Natural killer cell treated with Interleukin-12 subunit alpha and Interleukin-12 subunit beta and Interleukin-15 and Interleukin-18, amount 100 ng/mL, for 72 hours (primary cell): Measurements from ENCODE around the gene SAMSN1. TPM values are rescaled to one million over a fixed set of nuclear protein-coding genes. Genes with fewer than 3 reads are reported as not detected.
A peak's percentile ranks its signal among the peaks of the same experiment; 100 is the strongest.

ENCODE experiments used
- ATAC-seq, 2 donors: fragments of 150-1000 bp; cut with Tn5 transposase in 1 of 2; sonication (Bioruptor Pico), chemical (Tn5 transposase) in 1 of 2; 2 replicates each; pipeline ENCODE4 v1.10.0; 2021
- DNase-seq: peaks from one replicate; pipeline ENCODE4 v3.0.0; 2022; ENCODE audit warnings: low spot score
- H3K27ac Mint-ChIP-seq, 2 donors: 1 replicate in 1 of 2; 2 replicates in 1 of 2; pipeline ENCODE4 v1.8.0; 2022; ENCODE audit warnings: mixed read lengths in 2 of 2, mild to moderate bottlenecking in 1 of 2, moderate library complexity in 1 of 2
- H3K27me3 Mint-ChIP-seq, 2 donors: 1 replicate in 1 of 2; 2 replicates in 1 of 2; pipeline ENCODE4 v1.8.0; 2022; ENCODE audit warnings: mixed read lengths in 2 of 2
- H3K36me3 Mint-ChIP-seq: one replicate; pipeline ENCODE4 v1.8.0; 2022; ENCODE audit warnings: mixed read lengths
- H3K4me1 Mint-ChIP-seq, 2 donors: 1 replicate in 1 of 2; 2 replicates in 1 of 2; pipeline ENCODE4 v1.8.0; 2022; ENCODE audit warnings: low read depth in 2 of 2, mixed read lengths in 2 of 2, mild to moderate bottlenecking in 1 of 2
- H3K4me3 Mint-ChIP-seq: one replicate; pipeline ENCODE4 v1.8.0; 2022; ENCODE audit warnings: mixed read lengths
- H3K9me3 Mint-ChIP-seq: 2 replicates; pipeline ENCODE4 v1.8.0; 2022; ENCODE audit warnings: mixed read lengths
- total RNA-seq, 2 donors: library from RNA; stranded (reverse); gene quantifications; one replicate each; pipeline ENCODE4 v1.2.3, GENCODE V29; 2022

The SAMSN1 gene
- total RNA-seq, 2 donors from 2014 or later = 158 to 383 TPM

GRCh38 chr21:14452727-14453241 is 93.3 kb downstream of the SAMSN1 start:
- ATAC-seq = no peak
- no peaks in the 10 kb centered on the region for H3K9me3 Mint-ChIP-seq
- peak overlapping the region; percentile 88 to 94 for H3K27ac Mint-ChIP-seq
- DNase-seq = no peak
- no peaks in the 10 kb centered on the region for H3K27me3 Mint-ChIP-seq
- peak overlapping the region; percentile 73 for H3K4me3 Mint-ChIP-seq
- peaks cover 37 to 41% of the 10 kb centered on the region in 2 donors for H3K4me1 Mint-ChIP-seq
- no peaks in the 10 kb centered on the region for H3K36me3 Mint-ChIP-seq

- peak overlapping the region; percentile 23 for H3K4me3 Mint-ChIP-seq
- H3K4me1 Mint-ChIP-seq = peaks cover 37 to 41% of the 10 kb centered on the region in 2 donors
- H3K36me3 Mint-ChIP-seq = no peaks in the 10 kb centered on the region
- no peaks in the 10 kb centered on the region for H3K9me3 Mint-ChIP-seq
- no peaks in the 10 kb centered on the region for H3K27me3 Mint-ChIP-seq
- peak overlapping the region; percentile 88 to 94 for H3K27ac Mint-ChIP-seq
- ATAC-seq = no peak
- DNase-seq = no peak
Measured at GRCh38 chr21:14452031-14452726, 93.9 kb downstream of the SAMSN1 start.

- Mint-ChIP-seq H3K4me3 (peak overlapping the region; percentile 23), H3K27ac (peak overlapping the region; percentile 88 to 94), H3K9me3 (no peaks in the 10 kb centered on the region), H3K27me3 (no peaks in the 10 kb centered on the region), H3K36me3 (no peaks in the 10 kb centered on the region), H3K4me1 (peaks cover 37 to 41% of the 10 kb centered on the region in 2 donors)
- DNase-seq (no peak), ATAC-seq (peak in 1 of 2 donors; percentile 47)
Measured at GRCh38 chr21:14451546-14451945, 94.6 kb downstream of the SAMSN1 start.

- DNase-seq (no peak), ATAC-seq (no peak)
- Mint-ChIP-seq H3K36me3 (no peaks in the 10 kb centered on the region), H3K27ac (no peak overlapping the region), H3K27me3 (peaks cover 0 to 2% of the 10 kb centered on the region in 2 donors), H3K9me3 (peaks cover 2% of the 10 kb centered on the region), H3K4me1 (peaks cover 23% of the 10 kb centered on the region in 2 donors), H3K4me3 (no peak overlapping the region)
Measured at GRCh38 chr21:14448784-14449183, 97.3 kb downstream of the SAMSN1 start.

- Mint-ChIP-seq H3K4me3 (no peak overlapping the region), H3K27me3 (peaks cover 0 to 8% of the 10 kb centered on the region in 2 donors), H3K9me3 (peaks cover 6% of the 10 kb centered on the region), H3K4me1 (peaks cover 0 to 2% of the 10 kb centered on the region in 2 donors), H3K36me3 (no peaks in the 10 kb centered on the region), H3K27ac (no peak overlapping the region)
- no peak for DNase-seq
- no peak for ATAC-seq
Measured at GRCh38 chr21:14438211-14438610, 107.9 kb downstream of the SAMSN1 start.

GRCh38 chr21:14435423-14435822 is 110.7 kb downstream of the SAMSN1 start:
- H3K9me3 Mint-ChIP-seq = peaks cover 3% of the 10 kb centered on the region
- H3K4me1 Mint-ChIP-seq = no peaks in the 10 kb centered on the region
- H3K27me3 Mint-ChIP-seq = peaks cover 6 to 8% of the 10 kb centered on the region in 2 donors
- ATAC-seq (no peak), DNase-seq (no peak)
- H3K27ac Mint-ChIP-seq = no peak overlapping the region
- no peaks in the 10 kb centered on the region for H3K36me3 Mint-ChIP-seq
- H3K4me3 Mint-ChIP-seq = no peak overlapping the region

Other genes starting within 250 kb of the SAMSN1 start
- 10 to 100 TPM; 23.5 to 63.2 TPM for gene HSPA13, start 163.2 kb downstream of the SAMSN1 start, total RNA-seq